Activated naive CD8-positive, alpha-beta T cell treated with anti-CD3 and anti-CD28 coated beads for 36 hours (primary cell): ENCODE results near the gene PSPH. TPM values are rescaled to one million over a fixed set of nuclear protein-coding genes. Genes with fewer than 3 reads are reported as not detected.
A peak's percentile ranks its signal among the peaks of the same experiment; 100 is the strongest.
"Not testable (repeated sequence)": the region's sequence is repeated elsewhere in the genome, so short reads cannot be mapped to it uniquely, and the experiment has no call there.

ENCODE experiments used
- DNase-seq: peaks from one replicate; pipeline ENCODE4 v3.0.0; 2021
- H3K27ac Mint-ChIP-seq: one replicate; pipeline ENCODE4 v1.8.0; 2022; ENCODE audit warnings: mild to moderate bottlenecking, moderate library complexity, mixed read lengths
- H3K27me3 Mint-ChIP-seq: one replicate; pipeline ENCODE4 v1.8.0; 2022; ENCODE audit warnings: mild to moderate bottlenecking, mixed read lengths
- H3K36me3 Mint-ChIP-seq: one replicate; pipeline ENCODE4 v1.8.0; 2021; ENCODE audit warnings: mild to moderate bottlenecking, mixed read lengths
- H3K4me1 Mint-ChIP-seq: one replicate; pipeline ENCODE4 v1.8.0; 2021; ENCODE audit warnings: mixed read lengths
- H3K4me3 Mint-ChIP-seq: one replicate; pipeline ENCODE4 v1.8.0; 2022; ENCODE audit warnings: mild to moderate bottlenecking, moderate library complexity, mixed read lengths
- H3K9me3 Mint-ChIP-seq: one replicate; pipeline ENCODE4 v1.8.0; 2022; ENCODE audit warnings: mixed read lengths
- total RNA-seq, 2 experiments: library from RNA; stranded (reverse); gene quantifications; one replicate each; pipeline ENCODE4 v1.2.3, GENCODE V29; 2021

The PSPH gene
- total RNA-seq: 10 to 100 TPM; 36.3 to 38.3 TPM

- Mint-ChIP-seq H3K4me3 (peak within 1 kb of the TSS; percentile 93), H3K36me3 (peaks cover 49% of the 10 kb centered on the region), H3K4me1 (peaks cover 44% of the 10 kb centered on the region), H3K27me3 (no peaks in the 10 kb centered on the region), H3K9me3 (no peaks in the 10 kb centered on the region), H3K27ac (peak within 1 kb of the TSS; percentile 96)
- DNase-seq: peak; percentile 95
These were observed at the start of gene PSPH, which contains the start of gene CCT6A for GRCh38 chr7:56051339-56052191. Gene PSPH, minus strand, starts transcription at chr7:56051444. Its CDS starts 30,232 bp downstream, at chr7:56021212. Gene CCT6A, plus strand, starts transcription at chr7:56051765. Its CDS starts 84 bp downstream, at chr7:56051849.

GRCh38 chr7:56099653-56100052 lies 48.4 kb upstream of the PSPH start:
- Mint-ChIP-seq H3K4me3 (no peak overlapping the region), H3K4me1 (peaks cover 6% of the 10 kb centered on the region), H3K27ac (no peak overlapping the region), H3K9me3 (no peaks in the 10 kb centered on the region), H3K27me3 (no peaks in the 10 kb centered on the region), H3K36me3 (peaks cover 35% of the 10 kb centered on the region)
- no peak for DNase-seq

GRCh38 chr7:56098187-56099008 lies 47.2 kb upstream of the PSPH start:
- not testable (repeated sequence) for H3K4me1 Mint-ChIP-seq, H3K9me3 Mint-ChIP-seq, H3K27me3 Mint-ChIP-seq, DNase-seq, H3K27ac Mint-ChIP-seq, H3K4me3 Mint-ChIP-seq
- H3K36me3 Mint-ChIP-seq: peaks cover 27% of the 10 kb centered on the region

DNA sequence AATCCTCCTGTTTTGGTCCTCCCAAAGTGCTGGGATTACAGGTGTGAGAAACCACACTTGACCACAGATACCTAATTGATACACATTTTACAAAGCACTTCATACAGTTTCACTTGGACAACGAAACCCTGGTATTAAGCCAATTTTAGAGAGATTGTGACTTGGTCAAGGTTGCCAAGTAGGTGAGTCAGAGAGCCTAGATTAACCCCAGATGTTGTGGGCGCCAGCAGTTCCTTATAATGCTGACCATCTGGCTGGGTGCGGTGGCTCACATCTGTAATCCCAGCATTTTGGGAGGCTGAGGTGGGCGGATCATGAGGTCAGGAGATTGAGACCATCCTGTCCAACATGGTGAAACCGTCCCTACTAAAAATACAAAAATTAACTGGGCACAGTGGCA lies 46.5 kb upstream of the PSPH start:
- DNase-seq: no peak
- Mint-ChIP-seq H3K36me3 (peaks cover 24% of the 10 kb centered on the region), H3K9me3 (no peaks in the 10 kb centered on the region), H3K4me1 (no peaks in the 10 kb centered on the region), H3K4me3 (no peak overlapping the region), H3K27me3 (no peaks in the 10 kb centered on the region), H3K27ac (no peak overlapping the region)

GRCh38 chr7:56092789-56093531 lies 41.7 kb upstream of the PSPH start, which contains the start of gene PHKG1:
Gene PHKG1, minus strand, starts transcription at chr7:56092952. Its CDS starts 4,011 bp downstream, at chr7:56088941.
- no peaks in the 10 kb centered on the region for H3K9me3 Mint-ChIP-seq
- no peaks in the 10 kb centered on the region for H3K27me3 Mint-ChIP-seq
- H3K4me1 Mint-ChIP-seq: no peaks in the 10 kb centered on the region
- peaks cover 9% of the 10 kb centered on the region for H3K36me3 Mint-ChIP-seq
- no peak for DNase-seq
- H3K4me3 Mint-ChIP-seq: no peak within 1 kb of the TSS
- no peak within 1 kb of the TSS for H3K27ac Mint-ChIP-seq

DNA sequence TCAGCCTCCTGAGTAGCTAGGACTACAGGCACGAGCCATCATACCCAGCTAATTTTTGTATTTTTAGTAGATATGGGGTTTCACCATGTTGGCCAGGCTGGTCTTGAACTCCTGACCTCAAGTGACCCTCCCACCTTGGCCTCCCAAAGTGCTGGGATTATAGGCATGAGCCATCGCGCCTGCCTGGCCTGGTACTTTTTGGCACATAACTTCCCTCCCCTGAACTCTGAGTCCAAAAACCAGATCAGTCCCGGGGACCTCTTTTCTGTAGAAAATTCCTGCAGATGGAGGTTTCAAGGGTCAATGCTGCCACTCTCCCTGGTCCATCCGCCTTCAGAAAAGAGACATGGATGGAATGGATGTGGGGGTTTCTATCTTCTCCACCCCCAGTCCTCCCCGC lies 41.1 kb upstream of the PSPH start:
- not testable (repeated sequence) for H3K36me3 Mint-ChIP-seq, H3K4me1 Mint-ChIP-seq, H3K9me3 Mint-ChIP-seq, DNase-seq, H3K4me3 Mint-ChIP-seq, H3K27ac Mint-ChIP-seq, H3K27me3 Mint-ChIP-seq

DNA sequence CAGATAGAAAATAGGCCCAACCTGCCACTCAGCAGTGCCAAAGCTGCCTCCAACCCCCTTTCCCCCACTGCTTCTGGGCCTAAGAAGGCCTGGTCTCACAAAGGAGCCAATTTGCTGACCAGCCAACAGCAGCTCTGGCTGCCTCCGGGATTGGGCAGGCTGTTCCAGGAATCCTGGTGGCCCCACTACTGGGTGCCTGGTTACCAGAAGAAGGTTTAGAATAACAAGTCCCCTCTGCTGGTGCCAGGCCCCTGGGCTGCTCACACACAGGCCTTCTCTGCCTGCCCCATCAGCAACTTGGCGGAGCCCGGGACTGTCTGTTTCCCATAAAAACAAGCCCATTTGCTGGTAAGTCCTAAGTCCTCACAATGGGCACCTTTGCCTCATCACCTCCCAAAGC lies 40.3 kb upstream of the PSPH start:
- Mint-ChIP-seq H3K27me3 (no peaks in the 10 kb centered on the region), H3K9me3 (no peaks in the 10 kb centered on the region), H3K4me1 (no peaks in the 10 kb centered on the region), H3K36me3 (peaks cover 9% of the 10 kb centered on the region), H3K27ac (no peak overlapping the region), H3K4me3 (no peak overlapping the region)
- no peak for DNase-seq

DNA sequence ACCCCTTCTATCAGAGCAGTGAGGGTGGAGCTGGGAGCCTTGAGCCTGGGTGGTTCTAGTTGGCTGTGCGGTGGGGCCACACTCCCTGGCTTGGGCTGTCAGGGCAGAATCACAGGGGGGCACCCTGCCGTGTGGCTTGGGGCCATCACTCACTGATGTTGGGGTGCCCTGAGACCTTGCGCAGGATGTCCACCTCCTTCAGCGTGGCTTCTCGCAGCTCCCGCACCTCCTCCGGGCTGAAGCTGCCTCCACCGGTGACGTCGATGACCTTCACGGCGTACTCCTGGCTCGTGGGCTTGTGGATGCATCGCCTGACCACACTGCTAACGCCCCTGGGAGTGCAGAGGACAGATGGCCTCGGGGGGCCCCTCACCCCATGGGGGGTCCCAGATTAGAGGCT lies 36.2 kb upstream of the PSPH start:
- Mint-ChIP-seq H3K4me3 (no peak overlapping the region), H3K27me3 (no peaks in the 10 kb centered on the region), H3K36me3 (peaks cover 7% of the 10 kb centered on the region), H3K9me3 (no peaks in the 10 kb centered on the region), H3K4me1 (no peaks in the 10 kb centered on the region), H3K27ac (no peak overlapping the region)
- no peak for DNase-seq

DNA sequence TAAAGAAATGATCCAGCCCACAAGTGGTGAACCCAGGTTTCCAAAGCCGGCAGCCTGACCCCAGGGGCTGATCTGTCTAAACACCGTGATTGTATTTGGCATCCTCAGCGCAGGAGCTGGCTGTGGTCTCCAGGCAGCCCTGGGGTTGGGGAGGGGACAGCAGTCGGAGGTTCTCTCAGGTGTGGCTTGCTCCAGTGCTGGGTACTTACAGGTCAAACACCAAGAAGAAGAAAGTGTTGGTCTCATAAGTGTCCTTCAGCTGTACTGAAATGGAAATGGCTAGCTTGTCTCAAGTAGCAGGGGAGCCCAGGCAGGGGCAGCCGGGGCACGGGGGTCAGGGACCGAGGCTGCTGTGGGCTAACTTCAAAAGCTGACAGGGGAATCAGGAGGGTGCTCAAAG lies 35.5 kb upstream of the PSPH start:
- Mint-ChIP-seq H3K36me3 (peaks cover 9% of the 10 kb centered on the region), H3K4me3 (no peak overlapping the region), H3K4me1 (no peaks in the 10 kb centered on the region), H3K9me3 (no peaks in the 10 kb centered on the region), H3K27me3 (no peaks in the 10 kb centered on the region), H3K27ac (no peak overlapping the region)
- no peak for DNase-seq

DNA sequence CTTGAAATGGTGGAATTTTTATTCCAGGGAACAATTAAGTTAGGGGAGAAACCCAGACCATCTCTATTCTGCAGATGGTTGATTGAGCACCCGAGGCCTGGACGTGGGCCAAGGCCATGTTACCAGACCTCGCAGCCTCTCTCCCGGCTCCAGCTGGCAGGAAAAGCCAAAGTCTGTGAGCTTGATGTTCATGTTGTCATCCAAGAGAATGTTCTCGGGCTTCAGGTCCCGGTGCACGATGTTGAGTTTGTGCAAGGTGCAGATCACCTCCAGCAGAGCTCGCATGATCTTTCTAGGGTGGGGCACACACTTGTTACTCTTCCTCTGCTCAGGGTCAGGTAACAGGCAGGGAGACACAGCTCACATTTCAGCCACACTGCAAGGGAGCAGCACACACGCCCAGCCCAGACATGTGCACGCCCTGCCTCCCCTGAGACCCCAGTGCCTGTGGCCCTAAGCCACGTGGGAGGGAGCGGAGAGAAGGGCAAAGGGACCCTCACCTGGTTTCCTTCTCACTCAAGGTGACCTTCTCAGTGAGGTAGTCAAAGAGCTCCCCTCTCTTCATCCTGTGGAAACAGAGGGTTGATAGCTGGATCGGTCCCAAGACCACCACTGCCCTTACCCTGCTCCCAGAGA lies 32.0 kb upstream of the PSPH start:
- H3K9me3 Mint-ChIP-seq: no peaks in the 10 kb centered on the region
- H3K4me3 Mint-ChIP-seq: no peak overlapping the region
- peak overlapping the region; percentile 25 for H3K27ac Mint-ChIP-seq
- no peaks in the 10 kb centered on the region for H3K4me1 Mint-ChIP-seq
- DNase-seq: no peak
- no peaks in the 10 kb centered on the region for H3K27me3 Mint-ChIP-seq
- H3K36me3 Mint-ChIP-seq: peaks cover 6% of the 10 kb centered on the region

DNA sequence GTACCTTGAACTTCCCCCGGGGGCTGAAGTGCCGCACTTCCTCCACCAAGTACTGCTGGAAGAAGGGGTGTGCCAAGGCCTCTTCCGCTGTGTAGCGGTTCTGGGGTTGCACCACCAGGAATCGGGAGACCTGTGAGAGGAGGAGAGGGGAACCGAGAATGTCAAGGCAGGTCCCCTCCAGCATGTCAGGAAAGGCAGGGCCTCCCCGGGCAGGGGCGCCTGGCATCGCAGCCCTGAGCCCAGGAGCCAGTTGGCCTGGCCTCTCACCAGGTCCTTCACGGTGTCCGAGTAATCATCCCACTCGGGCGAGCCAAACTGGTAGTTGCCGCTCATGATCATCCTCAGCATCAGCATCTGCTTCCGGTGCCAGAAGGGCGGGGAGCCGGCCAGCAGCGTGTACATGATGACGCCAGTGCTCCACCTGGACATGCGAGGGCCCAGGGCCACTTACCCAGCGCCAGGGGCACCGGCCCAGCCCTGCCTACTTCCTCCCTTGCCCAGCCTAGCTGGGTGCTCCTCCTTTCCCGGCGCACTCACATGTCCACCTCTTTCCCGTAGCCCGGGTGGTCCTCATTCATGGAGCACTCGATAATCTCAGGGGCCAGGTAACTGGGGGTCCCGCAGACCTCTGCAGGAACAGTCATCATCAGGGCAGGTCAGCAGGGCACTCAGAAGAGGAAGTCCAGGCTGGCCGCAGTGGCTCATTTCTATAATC lies 30.5 kb upstream of the PSPH start:
- Mint-ChIP-seq H3K9me3 (no peaks in the 10 kb centered on the region), H3K4me1 (no peaks in the 10 kb centered on the region), H3K36me3 (peaks cover 7% of the 10 kb centered on the region), H3K4me3 (no peak overlapping the region), H3K27me3 (no peaks in the 10 kb centered on the region), H3K27ac (no peak overlapping the region)
- no peak for DNase-seq

GRCh38 chr7:56080726-56081435 lies 29.6 kb upstream of the PSPH start:
- not testable (repeated sequence) for H3K27me3 Mint-ChIP-seq, H3K36me3 Mint-ChIP-seq, H3K9me3 Mint-ChIP-seq, H3K4me1 Mint-ChIP-seq, DNase-seq, H3K4me3 Mint-ChIP-seq
- peak overlapping the region; percentile 7 for H3K27ac Mint-ChIP-seq

DNA sequence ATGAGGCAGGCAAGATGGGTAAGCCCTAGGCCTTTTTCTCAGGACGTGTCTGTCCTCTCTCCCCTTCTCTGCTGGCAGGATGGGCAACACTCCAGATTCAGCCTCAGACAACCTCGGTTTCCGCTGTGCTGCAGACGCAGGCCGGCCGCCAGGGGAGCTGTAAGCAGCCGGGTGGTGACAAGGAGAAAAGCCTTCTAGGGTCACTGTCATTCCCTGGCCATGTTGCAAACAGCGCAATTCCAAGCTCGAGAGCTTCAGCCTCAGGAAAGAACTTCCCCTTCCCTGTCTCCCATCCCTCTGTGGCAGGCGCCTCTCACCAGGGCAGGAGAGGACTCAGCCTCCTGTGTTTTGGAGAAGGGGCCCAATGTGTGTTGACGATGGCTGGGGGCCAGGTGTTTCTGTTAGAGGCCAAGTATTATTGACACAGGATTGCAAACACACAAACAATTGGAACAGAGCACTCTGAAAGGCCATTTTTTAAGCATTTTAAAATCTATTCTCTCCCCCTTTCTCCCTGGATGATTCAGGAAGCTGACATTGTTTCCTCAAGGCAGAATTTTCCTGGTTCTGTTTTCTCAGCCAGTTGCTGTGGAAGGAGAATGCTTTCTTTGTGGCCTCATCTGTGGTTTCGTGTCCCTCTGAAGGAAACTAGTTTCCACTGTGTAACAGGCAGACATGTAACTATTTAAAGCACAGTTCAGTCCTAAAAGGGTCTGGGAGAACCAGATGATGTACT lies 28.4 kb upstream of the PSPH start:
- Mint-ChIP-seq H3K9me3 (no peaks in the 10 kb centered on the region), H3K27me3 (no peaks in the 10 kb centered on the region), H3K27ac (no peak overlapping the region), H3K4me1 (no peaks in the 10 kb centered on the region), H3K4me3 (no peak overlapping the region), H3K36me3 (peaks cover 12% of the 10 kb centered on the region)
- no peak for DNase-seq
